AG04450 (cell line): Measurements from ENCODE around the gene FSTL4. TPM values are rescaled to one million over a fixed set of nuclear protein-coding genes. Genes with fewer than 3 reads are reported as not detected.

ENCODE experiments used
- CTCF ChIA-PET: fragments of 300-600, 350-600 bp; formaldehyde crosslinking; extraction: SDS; loops from one replicate; lab custom pipeline; 2022; ENCODE audit warnings: antibody characterized with exemption, inconsistent platforms; lab: Charles Lee
- POLR2A ChIA-PET: fragments of 350-600 bp; formaldehyde crosslinking; extraction: SDS; loops from one replicate; lab custom pipeline; 2021; ENCODE audit warnings: antibody characterized with exemption, inconsistent platforms; lab: Yijun Ruan, JAX
- DNase-seq: peaks from one replicate; pipeline ENCODE4 v3.0.0-alpha.2; 2011; ENCODE audit warnings: low read depth, low spot score
- H3K27ac ChIP-seq: one replicate; pipeline ENCODE4 v1.5.1; 2012; ENCODE audit warnings: low read depth, low read length, control low read depth
- H3K27me3 ChIP-seq: one replicate; pipeline ENCODE4 v1.6.0; 2012; ENCODE audit warnings: low read length; ENCODE audit not compliant: control insufficient read depth, insufficient read depth
- H3K4me3 ChIP-seq: 2 replicates; pipeline ENCODE4 v1.5.1; 2011; ENCODE audit warnings: mild to moderate bottlenecking, low read depth, low read length, control low read depth
- H3K9me3 ChIP-seq: 2 replicates; pipeline ENCODE4 v1.5.1; 2012; ENCODE audit warnings: low read length; ENCODE audit not compliant: control insufficient read depth, insufficient read depth
- polyA plus RNA-seq: library from polyadenylated mRNA; depleted of rRNA; stranded (reverse); fragments of >200 nt; gene quantifications from 2 replicates; pipeline ENCODE4 v1.2.3, GENCODE V29; 2011
- TF ChIP-seq, protein P1 (sequence below): IDR thresholded peaks from 2 replicates; pipeline ENCODE4 v1.5.1; 2011; ENCODE audit warnings: low read depth, low read length, control low read depth, inconsistent platforms

Gene FSTL4
- polyA plus RNA-seq, 1 experiment, result 0.11 TPM

DNA sequence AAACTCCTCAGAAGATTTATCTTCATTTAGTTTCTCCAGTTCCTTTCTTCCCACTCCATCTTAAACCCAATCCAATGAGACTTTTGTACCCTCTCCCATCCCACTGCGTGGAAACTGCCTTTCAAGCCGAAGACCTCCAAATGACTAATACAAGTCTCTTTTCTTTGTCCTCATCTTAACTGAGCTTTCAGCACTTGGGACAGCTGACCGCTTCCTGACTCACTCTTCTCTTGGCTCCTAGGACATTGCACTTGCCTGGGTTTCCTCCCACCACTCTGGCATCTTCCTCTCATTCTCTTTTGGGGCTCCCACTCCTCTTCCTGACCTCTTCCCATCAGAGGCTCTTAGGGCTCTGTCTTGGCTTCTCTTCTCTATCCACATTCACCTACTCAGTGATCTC is 316.8 kb downstream of the FSTL4 start:
- POLR2A ChIA-PET, result no interaction called here
- no peaks in the 10 kb centered on the region for H3K9me3 ChIP-seq
- no peak overlapping the region for H3K27ac ChIP-seq
- no peak for DNase-seq
- H3K27me3 ChIP-seq, result peaks cover 9% of the 10 kb centered on the region
- CTCF ChIA-PET, result no interaction called here
- no peak overlapping the region for H3K4me3 ChIP-seq
- TF ChIP-seq, protein P1, sequence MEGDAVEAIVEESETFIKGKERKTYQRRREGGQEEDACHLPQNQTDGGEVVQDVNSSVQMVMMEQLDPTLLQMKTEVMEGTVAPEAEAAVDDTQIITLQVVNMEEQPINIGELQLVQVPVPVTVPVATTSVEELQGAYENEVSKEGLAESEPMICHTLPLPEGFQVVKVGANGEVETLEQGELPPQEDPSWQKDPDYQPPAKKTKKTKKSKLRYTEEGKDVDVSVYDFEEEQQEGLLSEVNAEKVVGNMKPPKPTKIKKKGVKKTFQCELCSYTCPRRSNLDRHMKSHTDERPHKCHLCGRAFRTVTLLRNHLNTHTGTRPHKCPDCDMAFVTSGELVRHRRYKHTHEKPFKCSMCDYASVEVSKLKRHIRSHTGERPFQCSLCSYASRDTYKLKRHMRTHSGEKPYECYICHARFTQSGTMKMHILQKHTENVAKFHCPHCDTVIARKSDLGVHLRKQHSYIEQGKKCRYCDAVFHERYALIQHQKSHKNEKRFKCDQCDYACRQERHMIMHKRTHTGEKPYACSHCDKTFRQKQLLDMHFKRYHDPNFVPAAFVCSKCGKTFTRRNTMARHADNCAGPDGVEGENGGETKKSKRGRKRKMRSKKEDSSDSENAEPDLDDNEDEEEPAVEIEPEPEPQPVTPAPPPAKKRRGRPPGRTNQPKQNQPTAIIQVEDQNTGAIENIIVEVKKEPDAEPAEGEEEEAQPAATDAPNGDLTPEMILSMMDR, result no peak

DNA sequence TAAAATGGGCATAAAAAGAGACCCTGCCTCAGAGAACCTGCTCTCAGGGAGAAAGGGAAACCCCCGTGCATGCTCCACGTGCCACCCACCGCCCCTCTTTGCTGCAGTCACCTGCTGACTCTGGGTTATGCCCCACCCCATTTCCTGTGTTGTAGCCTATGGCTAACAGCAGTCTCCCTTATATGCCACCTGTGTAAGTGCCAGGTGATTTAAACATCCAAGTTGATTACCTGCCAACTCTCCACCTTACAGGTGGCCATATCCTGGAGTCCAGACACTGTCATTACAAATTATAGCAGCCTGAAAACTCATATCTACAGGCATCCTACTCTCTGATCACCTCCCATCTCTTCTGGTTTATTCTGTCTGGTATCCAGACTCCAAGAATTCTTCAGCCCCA is 318.0 kb downstream of the FSTL4 start:
- Histone ChIP-seq H3K9me3 (no peaks in the 10 kb centered on the region), H3K27ac (no peak overlapping the region), H3K4me3 (no peak overlapping the region), H3K27me3 (peaks cover 10% of the 10 kb centered on the region)
- TF ChIP-seq, protein P1, result no peak
- POLR2A ChIA-PET, result no interaction called here
- CTCF ChIA-PET, result no interaction called here
- DNase-seq, result no peak

DNA sequence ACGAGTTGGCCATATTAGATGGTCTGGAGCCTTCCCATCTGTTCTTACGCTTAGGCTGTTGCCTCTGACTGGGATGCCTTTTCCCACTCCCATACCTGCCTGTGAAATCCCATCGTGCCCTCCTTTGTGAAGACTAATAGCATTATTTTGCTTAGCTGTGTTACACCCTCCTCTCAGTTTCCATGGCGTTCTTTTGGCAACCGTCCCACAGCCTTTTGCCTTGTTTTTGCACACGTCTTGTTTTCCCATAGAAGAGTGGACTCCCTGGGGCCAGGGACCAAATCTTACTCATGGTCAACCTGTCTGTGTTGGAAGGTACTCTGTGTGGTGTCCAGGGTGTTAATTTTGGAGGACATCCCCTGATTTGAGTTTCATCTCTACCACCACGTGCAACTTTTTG is 318.4 kb downstream of the FSTL4 start:
- POLR2A ChIA-PET, result no interaction called here
- no peak overlapping the region for H3K4me3 ChIP-seq
- no peaks in the 10 kb centered on the region for H3K9me3 ChIP-seq
- peaks cover 14% of the 10 kb centered on the region for H3K27me3 ChIP-seq
- TF ChIP-seq, protein P1, result no peak
- no peak overlapping the region for H3K27ac ChIP-seq
- no peak for DNase-seq
- CTCF ChIA-PET, result no interaction called here

DNA sequence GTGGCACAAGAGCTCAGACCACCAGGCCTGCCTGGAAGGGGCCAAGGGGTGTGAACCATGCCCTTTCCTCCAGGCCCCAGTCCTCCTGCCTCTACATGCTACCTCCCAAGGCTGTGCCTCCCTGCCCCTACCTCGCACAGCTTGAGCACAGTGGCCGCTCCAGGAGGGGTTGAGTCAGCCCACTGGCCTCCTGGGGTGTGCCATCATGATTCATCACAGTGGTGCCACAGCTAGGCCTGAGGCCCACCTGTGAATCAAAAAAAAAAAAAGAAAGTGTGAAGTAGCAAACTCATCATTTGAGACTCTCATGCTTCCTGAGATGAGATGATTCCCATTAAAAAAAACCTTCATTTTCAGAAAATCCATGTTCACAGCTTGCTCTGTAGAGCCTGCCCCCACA is 320.0 kb downstream of the FSTL4 start:
- TF ChIP-seq, protein P1, result no peak
- H3K4me3 ChIP-seq, result no peak overlapping the region
- ChIA-PET POLR2A (no interaction called here), CTCF (interaction anchor here (8.4 kb wide), 1 partner anchor 179 kb away, joined by 154 read pairs; no protein-coding TSS in a partner anchor)
- DNase-seq, result no peak
- no peak overlapping the region for H3K27ac ChIP-seq
- peaks cover 13% of the 10 kb centered on the region for H3K27me3 ChIP-seq
- no peaks in the 10 kb centered on the region for H3K9me3 ChIP-seq

- Histone ChIP-seq H3K9me3 (no peaks in the 10 kb centered on the region), H3K27ac (no peak overlapping the region), H3K4me3 (no peak overlapping the region), H3K27me3 (peaks cover 13% of the 10 kb centered on the region)
- CTCF ChIA-PET, result interaction anchor here (8.4 kb wide), 1 partner anchor 178 kb away, joined by 154 read pairs; no protein-coding TSS in a partner anchor
- TF ChIP-seq, protein P1, result no peak
- no peak for DNase-seq
- POLR2A ChIA-PET, result no interaction called here
Measured at GRCh38 chr5:133291524-133291923, 320.8 kb downstream of the FSTL4 start.
